HG03045 (cell line): ENCODE measurements around the gene CDK6.

Experiments used
- ATAC-seq: cut with Tn5 transposase; IDR thresholded peaks from one replicate; pipeline ENCODE4 v1.9.1; 2021; ENCODE audit warnings: mild to moderate bottlenecking, moderate library complexity; ENCODE audit not compliant: unreplicated experiment

Gene CDK6

DNA sequence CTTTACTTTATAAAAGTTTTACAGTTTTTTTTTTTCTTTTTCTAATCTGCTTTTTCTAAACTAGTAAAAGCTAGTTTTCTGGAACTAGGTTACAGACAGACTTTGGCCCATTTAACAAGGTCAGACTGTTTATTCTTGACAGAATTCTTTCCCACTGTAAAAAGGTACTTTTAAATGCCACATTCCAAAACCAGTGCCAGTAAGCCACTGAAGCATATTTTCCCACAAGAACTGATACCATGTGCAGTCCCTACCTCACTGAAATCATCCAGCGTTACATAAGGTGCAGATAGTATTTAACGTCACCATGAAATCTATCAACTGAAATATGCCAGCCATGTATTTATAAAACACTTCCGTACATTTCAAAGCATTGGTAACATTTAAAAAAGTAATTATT, 121.6 kb downstream of the CDK6 start:
- no peak for ATAC-seq

DNA sequence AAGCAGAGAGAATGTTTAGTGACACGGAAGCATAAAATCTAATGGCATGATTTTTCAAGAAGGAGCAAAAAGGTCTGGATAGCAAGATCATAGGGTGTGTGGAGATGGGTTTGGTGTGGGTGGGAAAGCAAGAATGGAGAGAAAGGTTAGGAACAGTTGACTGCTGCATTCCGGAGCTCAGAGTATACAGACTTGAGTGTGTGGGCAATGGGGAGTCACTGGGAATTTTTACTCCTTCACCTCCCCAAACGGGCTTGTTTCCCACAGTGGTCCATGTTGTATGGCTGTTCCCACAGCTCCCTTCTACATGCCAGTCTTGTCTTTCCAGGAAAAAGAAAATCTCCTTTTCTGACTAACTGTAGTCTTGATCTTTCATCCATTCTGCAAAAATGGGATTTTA, 122.1 kb downstream of the CDK6 start:
- no peak for ATAC-seq

DNA sequence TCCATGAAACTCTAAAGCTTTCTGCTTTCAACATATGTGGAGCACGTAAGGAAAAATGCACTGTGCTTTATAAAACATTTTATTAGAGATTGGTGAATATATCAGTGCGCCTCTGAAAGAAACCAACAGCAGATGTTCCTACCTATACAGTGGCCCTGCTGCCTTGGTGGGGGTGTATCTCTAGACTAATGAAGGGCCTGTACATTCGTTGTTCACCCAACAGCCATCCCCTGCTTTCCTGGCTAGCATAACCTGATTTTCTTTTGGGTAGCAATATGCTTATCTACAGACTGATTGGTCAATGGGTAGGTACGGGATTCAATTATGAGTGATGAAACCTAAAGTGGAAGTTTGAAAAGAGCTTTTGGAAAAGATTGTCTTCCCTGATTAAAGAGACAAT, 126.5 kb downstream of the CDK6 start:
- no peak for ATAC-seq

DNA sequence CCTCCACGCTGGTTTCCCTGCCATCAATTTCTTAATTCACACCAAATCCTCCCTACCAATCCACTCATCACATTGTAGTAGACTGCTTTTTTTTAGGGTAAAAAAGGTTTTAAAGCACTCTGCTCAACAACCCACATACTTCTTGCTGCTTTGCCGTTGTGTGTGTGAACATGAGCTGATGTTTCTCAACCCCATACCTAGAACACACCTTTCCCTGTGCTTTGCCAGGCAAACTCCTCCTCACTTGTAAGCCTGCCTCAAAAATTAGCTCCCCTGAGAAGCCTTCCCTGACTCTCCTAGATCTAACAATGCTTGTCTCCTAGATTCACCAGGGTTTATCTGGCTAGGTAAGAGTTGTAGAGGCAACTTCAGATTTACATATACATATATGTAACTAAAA, 127.2 kb downstream of the CDK6 start:
- ATAC-seq: no peak

DNA sequence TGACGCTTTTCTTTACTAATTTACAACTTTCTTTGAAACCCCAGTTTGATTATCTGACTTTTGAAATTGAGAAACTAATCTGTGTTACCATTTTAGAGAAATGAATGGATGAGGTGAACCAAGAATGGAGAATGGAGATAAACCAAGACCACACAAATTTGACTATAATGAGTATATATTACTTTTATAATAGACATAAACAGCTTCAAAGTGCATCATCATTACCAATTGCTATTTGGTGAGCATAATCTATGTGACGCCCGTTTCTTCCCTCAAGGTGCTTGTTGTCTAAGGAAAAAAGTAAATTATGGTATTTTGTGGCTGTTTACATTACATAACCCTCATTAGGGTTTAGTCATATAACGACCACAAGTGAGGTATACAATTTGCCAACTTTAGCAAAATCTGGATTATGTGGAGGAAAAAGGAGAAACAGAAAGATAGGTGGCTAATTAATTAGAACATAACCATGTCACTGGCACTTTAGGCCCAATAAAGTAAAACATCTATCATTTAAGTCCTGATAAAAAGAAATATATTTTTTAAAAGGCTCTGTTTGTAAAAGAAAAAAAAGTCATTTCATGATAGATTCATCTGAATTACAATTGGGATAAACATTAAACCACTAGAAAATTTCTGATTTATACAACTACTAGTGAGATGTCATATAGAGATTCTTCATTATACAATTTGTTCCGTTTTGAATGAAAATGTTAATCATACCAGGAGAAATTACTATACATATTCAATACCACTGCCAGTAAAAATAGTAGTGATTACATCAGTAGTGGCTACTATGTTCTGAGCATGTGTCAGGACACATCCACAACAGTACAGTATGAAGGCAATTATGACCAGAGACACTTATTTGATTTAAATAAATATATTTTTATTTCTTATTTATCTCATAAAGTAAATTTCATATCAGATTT, 128.0 kb downstream of the CDK6 start:
- peak; percentile 47 for ATAC-seq

DNA sequence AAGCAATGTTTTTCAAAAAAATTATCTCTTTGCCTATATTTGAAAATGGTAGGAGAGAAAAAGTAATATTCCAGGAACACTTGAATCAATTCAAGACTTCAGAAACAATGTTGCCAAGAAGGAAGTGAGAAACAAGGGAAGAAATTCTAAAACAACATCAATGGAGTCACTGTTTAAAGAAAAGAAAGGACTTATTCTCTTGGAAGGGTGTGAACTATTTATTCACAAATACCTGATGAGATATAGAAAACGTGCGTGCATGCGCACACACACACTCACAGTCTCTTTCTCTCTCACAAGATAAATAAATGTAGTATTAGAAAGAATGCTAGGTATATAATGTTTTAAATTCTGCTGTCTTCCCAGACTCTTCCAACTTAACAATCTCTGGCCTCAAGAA, 128.9 kb downstream of the CDK6 start:
- no peak for ATAC-seq

DNA sequence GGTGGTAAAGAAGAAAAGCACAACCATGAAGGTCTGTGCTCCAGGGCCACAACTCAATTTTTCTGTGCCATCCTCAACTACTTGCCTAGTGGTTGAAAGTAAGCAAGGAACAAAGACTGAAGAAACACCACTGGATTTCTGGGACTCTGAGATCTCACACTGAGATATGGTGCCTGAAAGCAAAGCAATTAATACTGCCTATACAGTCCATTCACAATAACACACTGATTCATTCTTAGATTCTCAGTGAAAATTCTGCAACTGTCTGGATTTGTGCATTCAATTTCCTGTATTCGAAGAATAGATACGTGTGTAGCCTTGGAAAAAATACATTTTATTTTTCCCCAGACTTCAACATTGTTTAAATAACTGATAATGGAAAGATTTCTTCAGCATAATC, 129.8 kb downstream of the CDK6 start:
- no peak for ATAC-seq

DNA sequence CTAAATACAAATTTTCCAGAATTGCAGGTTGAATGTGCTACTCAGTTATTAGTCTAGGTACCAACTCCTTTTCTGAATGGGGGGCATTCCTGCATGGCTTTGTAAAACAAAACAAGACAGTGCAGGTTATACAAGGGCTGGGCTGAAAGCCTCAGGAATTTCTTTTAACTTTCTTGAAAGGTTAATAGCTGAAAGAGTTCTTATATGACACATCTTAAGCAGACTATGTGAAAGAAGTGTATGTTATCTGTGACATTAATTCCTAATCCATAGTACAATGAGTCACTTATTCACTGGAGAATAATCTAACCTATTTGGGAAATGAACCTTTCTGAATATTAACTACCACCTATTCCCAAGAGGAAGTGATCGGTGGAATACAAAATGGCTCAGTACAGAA, 130.5 kb downstream of the CDK6 start:
- no peak for ATAC-seq

DNA sequence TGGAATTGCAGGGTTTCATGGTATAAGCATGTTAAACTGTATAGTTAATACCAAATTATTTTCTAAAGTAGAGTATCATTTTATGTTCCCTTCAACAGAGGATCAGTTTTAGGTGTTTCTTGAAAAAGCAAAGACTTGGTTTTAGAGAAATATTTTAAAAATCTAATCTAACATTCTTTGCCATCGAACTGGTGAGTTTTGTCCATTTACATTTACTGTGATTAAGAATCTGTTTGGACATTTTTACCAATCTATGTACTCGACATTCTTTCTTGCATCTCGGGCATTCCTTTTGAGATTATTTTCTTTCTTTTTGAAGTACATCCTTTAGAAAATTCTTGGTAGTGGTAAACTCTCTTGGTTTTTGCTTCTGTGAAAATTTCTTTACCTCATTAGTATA, 131.5 kb downstream of the CDK6 start:
- no peak for ATAC-seq

DNA sequence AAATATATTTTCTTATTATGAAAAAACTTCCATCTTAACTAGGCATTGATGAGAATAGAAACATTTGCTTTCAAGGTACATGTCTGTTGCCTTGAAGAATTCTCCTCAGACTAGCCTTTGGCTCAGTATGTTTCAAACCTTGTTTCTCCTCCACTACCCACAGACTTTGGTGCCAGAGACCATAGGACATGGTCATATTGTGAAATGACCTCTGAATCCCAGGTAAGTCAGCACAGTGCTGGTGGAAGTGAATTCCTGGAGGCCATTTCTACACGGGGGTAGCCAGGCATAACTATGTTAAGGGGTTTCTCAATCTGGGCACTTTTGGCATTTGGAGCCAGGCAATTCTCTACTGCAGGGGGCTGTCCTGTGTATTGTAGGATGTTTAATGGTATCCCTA, 133.8 kb downstream of the CDK6 start:
- no peak for ATAC-seq

DNA sequence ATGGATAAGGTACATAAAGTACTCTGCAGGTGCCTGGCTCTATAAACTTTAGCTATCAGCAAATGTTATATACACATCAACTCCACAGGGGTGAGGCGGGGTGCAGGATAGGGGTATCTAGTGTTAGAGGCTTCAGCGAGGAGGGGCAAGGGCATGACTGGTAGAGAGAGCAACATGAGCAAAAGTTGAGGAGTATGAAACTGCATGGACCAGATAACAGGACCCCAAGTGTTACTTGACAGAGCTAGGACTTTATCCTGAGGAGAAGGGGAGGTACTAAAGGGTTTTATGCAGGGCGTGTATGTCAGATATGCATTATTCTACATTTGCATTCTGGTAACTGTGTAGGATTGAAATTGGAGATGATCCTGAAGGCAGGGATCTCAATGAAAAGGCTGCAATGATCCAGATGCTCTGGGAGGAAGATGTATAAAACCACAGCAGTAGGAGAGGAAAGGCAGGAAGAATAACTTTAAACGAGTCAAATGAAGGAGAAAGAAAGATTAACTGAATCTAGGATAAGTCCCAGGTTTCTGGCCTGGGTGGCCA, 136.3 kb downstream of the CDK6 start:
- no peak for ATAC-seq

DNA sequence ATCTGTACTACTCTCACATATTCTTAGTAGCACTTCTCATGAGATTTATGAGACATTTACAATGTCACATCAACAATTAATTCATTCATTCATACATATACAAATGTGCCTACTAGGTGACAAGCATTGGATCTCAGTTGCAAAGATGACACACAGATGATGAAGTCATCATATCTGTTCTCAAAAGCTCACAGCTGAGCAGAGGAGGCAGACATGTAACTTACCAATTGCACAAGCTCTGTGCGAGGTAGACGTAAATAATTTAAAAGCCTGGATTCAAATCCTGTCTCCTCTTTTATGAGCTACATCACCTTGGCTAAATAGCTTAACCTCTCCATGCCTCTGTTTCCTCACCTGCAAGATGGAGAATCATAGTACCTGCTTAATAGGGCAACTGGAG, 136.8 kb downstream of the CDK6 start:
- no peak for ATAC-seq

DNA sequence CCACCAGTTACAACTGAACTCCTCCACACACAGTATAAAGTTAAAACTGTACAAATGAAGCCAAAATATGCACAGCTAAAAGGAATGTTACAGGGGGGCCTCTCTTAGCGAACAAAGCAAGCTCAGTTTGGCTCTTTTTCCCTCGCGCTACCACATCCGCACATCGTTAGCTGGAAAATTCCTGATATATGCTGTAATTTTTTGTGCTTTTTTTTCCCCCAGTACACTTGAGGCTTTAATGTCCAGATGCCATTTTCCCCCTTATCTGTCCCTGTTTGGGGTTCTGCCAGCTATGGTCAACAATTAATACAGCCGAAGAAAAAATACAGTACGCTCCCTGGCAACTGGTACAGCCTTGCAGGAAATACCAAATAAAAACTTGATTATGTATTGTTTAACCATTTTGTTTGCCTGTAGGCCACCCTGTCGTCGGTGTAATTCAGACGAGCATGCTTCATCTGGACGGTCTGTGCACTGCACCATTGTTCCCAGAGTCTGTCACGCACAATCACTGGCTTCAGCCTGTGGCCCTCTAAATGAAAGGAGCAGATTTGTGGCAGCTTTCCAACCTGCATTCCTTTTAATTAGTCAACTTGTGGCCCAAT, 138.0 kb downstream of the CDK6 start:
- ATAC-seq: no peak

DNA sequence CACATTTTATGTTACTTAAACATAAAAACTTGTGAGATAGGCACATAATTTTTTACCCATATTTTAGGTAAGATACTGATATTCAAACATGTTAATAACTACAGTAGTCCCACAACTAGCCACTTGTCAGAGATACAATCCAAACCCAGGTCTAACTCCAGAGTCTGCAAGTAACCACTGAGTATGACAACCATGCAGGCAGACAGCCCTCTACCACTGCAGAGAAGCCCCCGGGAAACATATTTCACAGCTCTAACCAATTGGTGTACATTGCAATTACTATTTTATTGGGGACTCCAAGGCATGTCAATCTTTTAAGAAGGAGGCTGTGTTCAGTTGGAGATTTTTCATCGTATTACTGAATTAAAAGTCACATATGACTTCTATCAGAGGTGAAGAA, 139.0 kb downstream of the CDK6 start:
- no peak for ATAC-seq

DNA sequence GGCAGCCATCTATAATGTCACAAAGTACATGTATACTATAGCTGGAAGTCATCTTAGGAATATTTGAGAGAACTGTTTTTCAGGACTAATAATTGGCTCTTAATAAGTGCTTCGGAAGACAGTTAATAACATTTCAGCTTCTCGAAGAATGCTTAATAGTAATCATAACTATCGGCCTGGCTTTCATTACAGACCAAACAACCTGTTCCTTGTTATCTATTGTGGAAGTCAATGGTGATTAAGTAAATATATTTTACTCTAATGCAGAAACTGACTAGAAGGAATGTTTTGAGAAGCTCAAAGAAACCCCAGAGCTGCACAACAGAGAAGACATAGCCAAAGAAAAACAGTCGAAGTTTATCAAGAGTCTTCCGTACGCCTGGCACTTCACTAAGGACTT, 139.4 kb downstream of the CDK6 start:
- ATAC-seq: no peak

DNA sequence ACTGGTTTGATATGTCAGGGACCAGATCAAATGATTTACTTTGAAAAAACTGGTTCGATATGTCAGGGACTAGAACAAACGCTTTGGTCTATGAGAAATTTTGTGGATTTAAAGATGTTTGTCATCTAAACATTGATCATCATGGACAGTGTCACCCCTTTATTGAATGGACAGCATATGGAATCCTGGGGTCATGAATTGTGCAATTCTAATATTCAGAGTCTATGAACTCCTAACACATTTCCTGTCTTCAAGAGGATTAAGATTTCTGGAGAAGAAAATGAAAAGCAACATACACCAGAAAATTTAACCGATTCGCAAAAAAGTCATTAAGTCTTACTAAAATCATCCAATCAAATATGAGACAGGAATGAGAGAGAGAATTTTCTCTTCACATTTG, 139.8 kb downstream of the CDK6 start:
- ATAC-seq: no peak

DNA sequence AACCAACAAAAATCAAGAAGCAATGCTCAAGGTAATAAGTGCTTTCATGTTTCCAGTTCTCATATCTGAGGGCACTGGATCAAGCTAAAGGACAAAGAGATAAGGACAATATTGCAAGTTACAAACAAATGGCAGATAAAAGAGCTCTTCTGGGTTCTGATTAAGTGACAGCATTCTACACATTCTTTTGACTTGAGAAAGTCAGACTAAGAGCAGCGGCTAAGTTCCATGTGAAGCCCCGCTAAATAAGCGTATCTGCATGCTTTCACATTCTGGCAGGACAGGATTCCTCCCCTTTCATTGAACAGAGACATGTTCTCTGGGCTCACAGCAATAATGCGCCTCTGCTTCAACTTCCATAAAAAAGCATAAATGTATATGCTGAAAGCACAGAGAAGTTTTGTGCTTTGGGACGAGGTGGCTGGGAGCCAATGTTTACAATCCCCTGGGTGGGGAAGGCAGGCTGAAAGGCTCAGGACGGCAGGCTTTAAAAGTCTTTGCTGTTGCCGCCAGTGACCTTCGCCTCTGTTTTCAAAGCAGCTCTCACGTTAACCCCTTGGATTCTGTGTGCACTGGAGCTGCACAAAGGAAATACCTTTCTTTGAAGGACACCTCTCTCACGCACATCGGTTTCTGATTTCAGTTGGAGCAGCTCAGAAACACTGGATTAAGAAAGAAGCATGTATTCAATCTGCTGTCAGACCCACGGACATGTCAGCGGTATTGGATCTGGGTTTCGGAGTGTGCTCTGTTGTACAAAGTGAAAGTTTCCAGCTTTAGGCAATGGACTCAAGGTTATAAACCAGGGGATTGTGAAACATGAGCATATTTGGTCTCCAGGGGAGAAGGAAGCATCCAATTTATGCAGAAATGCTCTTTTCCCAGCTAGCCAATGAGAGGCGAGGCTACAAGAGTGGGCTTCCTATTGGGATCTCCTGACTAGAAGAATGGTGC, 140.8 kb downstream of the CDK6 start:
- ATAC-seq: no peak

DNA sequence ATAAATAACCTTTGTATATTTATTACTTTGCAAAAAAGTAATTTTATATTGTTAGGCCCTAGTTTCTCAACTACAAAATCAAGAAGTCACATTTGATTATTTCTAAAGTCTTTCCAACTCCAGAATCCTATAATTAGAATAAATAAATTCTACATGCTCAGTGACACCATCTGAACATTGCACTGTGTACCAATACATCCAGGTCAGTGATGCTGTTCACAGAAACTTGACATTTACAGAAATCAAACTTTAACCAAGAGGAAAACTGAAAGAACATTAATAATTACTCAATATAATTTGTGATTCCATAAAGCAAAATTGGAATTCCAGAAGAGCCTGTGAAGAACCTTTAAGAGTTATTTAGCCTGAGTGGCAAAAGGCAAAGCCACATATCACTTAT, 142.2 kb downstream of the CDK6 start:
- no peak for ATAC-seq

DNA sequence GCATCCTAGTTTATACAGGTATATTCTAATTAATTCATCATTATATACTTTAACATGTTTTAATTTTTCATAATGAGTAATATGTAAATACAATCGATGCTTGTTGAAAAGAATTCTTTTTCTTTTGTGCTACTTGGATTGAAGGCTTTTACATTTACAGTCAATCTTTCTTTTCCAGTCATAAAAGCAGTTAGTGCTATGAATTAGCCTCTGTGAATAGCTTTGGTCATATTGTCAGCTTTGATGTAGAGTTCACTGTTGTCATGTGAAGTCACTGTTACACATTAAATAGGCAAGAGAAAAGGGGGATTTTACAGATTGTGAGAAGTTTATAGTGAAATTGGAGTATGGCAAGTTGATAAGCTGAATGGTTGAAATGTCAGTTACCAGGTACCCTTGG, 142.9 kb downstream of the CDK6 start:
- no peak for ATAC-seq

DNA sequence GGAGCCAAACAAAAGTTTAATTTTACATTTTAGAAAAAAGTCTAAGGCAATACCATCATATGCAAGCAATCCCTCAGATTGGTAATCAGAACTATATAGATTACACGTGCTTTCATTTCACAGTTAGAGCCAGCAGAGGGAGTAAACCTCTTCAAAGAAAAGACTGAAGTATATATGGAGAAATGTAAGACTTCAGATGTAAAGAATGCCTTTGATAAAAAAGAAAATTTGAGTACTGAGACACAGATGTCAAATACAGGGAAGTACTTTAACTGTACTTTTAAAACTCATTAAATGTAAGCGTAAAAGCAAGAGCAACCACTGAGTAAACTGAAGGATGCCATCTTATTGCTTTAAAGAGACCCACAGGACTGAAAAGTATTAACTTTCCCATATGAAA, 144.8 kb downstream of the CDK6 start:
- peak; percentile 70 for ATAC-seq
